Muscle of leg (tissue), 11 donors: ENCODE data around the gene PCYOX1L. TPM values are rescaled to one million over a fixed set of nuclear protein-coding genes. Genes with fewer than 3 reads are reported as not detected.

Experiments
- DNase-seq: peaks from one replicate; pipeline ENCODE4 v3.0.0; 2013
- H3K27ac ChIP-seq: one replicate; pipeline ENCODE4 v1.5.1; 2013; ENCODE audit warnings: mild to moderate bottlenecking, low read length, control low read depth
- H3K27me3 ChIP-seq: one replicate; pipeline ENCODE4 v1.6.1; 2013; ENCODE audit warnings: low read length; ENCODE audit not compliant: control insufficient read depth, insufficient read depth
- H3K36me3 ChIP-seq: one replicate; pipeline ENCODE4 v1.6.1; 2013; ENCODE audit warnings: low read length; ENCODE audit not compliant: control insufficient read depth, insufficient read depth
- H3K4me1 ChIP-seq: one replicate; pipeline ENCODE4 v1.6.1; 2013; ENCODE audit warnings: low read length; ENCODE audit not compliant: control insufficient read depth, insufficient read depth
- H3K4me3 ChIP-seq: one replicate; pipeline ENCODE4 v1.5.1; 2013; ENCODE audit warnings: low read length, control low read depth
- H3K9me3 ChIP-seq: replicated peaks from 2 replicates; pipeline ENCODE4 v1.6.1; 2013; ENCODE audit warnings: low read depth, low read length; ENCODE audit not compliant: control insufficient read depth
- WGBS: methylation state at CpG from one replicate; pipeline ENCODE4 v1.1.5; 2013; ENCODE audit warnings: missing lambda C conversion rate; ENCODE audit not compliant: insufficient coverage; 5-methylcytosine and 5-hydroxymethylcytosine counted together
- polyA plus RNA-seq, 8 donors: library from polyadenylated mRNA; unstranded; fragments of 120-200 nt; gene quantifications; one replicate each; pipeline versions ENCODE4 v1.2.1 to v1.2.3, GENCODE V29; 2013; ENCODE audit warnings: inconsistent platforms in 1 of 8, low replicate concordance in 1 of 8; ENCODE audit not compliant: insufficient read length in 8 of 8, insufficient read depth in 1 of 8
- total RNA-seq: library from RNA; stranded (reverse); fragments of 120-200 nt; gene quantifications from one replicate; pipeline ENCODE4 v1.2.4, GENCODE V29; 2013

Gene PCYOX1L
- total and polyA plus RNA-seq, 9 donors, result 6.3 to 11.6 (median 9.2) TPM

- no peak overlapping the region for H3K4me3 ChIP-seq
- no peak for DNase-seq
- H3K4me1 ChIP-seq, result peaks cover 13% of the 10 kb centered on the region
- peaks cover 46% of the 10 kb centered on the region for H3K36me3 ChIP-seq
- 100% methylated on average over 2 of the region's 4 CpGs for WGBS
- no peak overlapping the region for H3K27ac ChIP-seq
- no peaks in the 10 kb centered on the region for H3K9me3 ChIP-seq
- H3K27me3 ChIP-seq, result no peaks in the 10 kb centered on the region
Measured at GRCh38 chr5:149349382-149349781, 8.5 kb upstream of the PCYOX1L start.

- H3K9me3 ChIP-seq, result no peaks in the 10 kb centered on the region
- no peak overlapping the region for H3K4me3 ChIP-seq
- no peak overlapping the region for H3K27ac ChIP-seq
- no peak for DNase-seq
- WGBS, result no CpG with 5 or more reads among the region's 4 CpGs
- peaks cover 57% of the 10 kb centered on the region for H3K36me3 ChIP-seq
- no peaks in the 10 kb centered on the region for H3K4me1 ChIP-seq
- H3K27me3 ChIP-seq, result no peaks in the 10 kb centered on the region
Measured at GRCh38 chr5:149352169-149352568, 5.7 kb upstream of the PCYOX1L start.

- Histone ChIP-seq H3K27ac (no peak overlapping the region), H3K4me1 (peaks cover 10% of the 10 kb centered on the region), H3K27me3 (no peaks in the 10 kb centered on the region), H3K9me3 (no peaks in the 10 kb centered on the region), H3K4me3 (no peak overlapping the region), H3K36me3 (peaks cover 44% of the 10 kb centered on the region)
- WGBS, result no CpG with 5 or more reads among the region's 2 CpGs
- DNase-seq, result no peak
Measured at GRCh38 chr5:149353911-149354310, 3.9 kb upstream of the PCYOX1L start.

GRCh38 chr5:149355688-149356087 lies 2.2 kb upstream of the PCYOX1L start:
- Histone ChIP-seq H3K27ac (no peak overlapping the region), H3K36me3 (peaks cover 28% of the 10 kb centered on the region), H3K9me3 (no peaks in the 10 kb centered on the region), H3K4me1 (peaks cover 14% of the 10 kb centered on the region), H3K4me3 (no peak overlapping the region), H3K27me3 (no peaks in the 10 kb centered on the region)
- no peak for DNase-seq
- WGBS, result no CpG with 5 or more reads among the region's 1 CpG

- Histone ChIP-seq H3K9me3 (no peaks in the 10 kb centered on the region), H3K4me3 (no peak overlapping the region), H3K36me3 (peaks cover 23% of the 10 kb centered on the region), H3K27me3 (no peaks in the 10 kb centered on the region), H3K27ac (no peak overlapping the region), H3K4me1 (peaks cover 14% of the 10 kb centered on the region)
- WGBS, result 96% methylated on average over 7 of the region's 8 CpGs
- DNase-seq, result no peak
Measured at GRCh38 chr5:149356391-149356790, 1.5 kb upstream of the PCYOX1L start.

GRCh38 chr5:149358294-149358651 lies 427 bp downstream of the PCYOX1L start:
- no peak for DNase-seq

GRCh38 chr5:149358868-149359495 lies 1.1 kb downstream of the PCYOX1L start:
- DNase-seq, result no peak
- WGBS, result 51% methylated on average over 4 of the region's 8 CpGs
- Histone ChIP-seq H3K4me1 (peaks cover 14% of the 10 kb centered on the region), H3K27me3 (no peaks in the 10 kb centered on the region), H3K9me3 (no peaks in the 10 kb centered on the region), H3K4me3 (no peak overlapping the region), H3K36me3 (peaks cover 12% of the 10 kb centered on the region), H3K27ac (no peak overlapping the region)

More at GRCh38 chr5:149358294-149358651, 427 bp downstream of the PCYOX1L start:
- peak overlapping the region; percentile 42 for H3K27ac ChIP-seq
- no peaks in the 10 kb centered on the region for H3K9me3 ChIP-seq
- H3K4me1 ChIP-seq, result peaks cover 14% of the 10 kb centered on the region
- H3K36me3 ChIP-seq, result peaks cover 16% of the 10 kb centered on the region
- WGBS, result 2% methylated on average over 17 of the region's 18 CpGs
- H3K27me3 ChIP-seq, result no peaks in the 10 kb centered on the region
- H3K4me3 ChIP-seq, result peak overlapping the region; percentile 72

GRCh38 chr5:149360272-149360671 lies 2.4 kb downstream of the PCYOX1L start:
- Histone ChIP-seq H3K9me3 (no peaks in the 10 kb centered on the region), H3K27ac (no peak overlapping the region), H3K4me1 (peaks cover 14% of the 10 kb centered on the region)

GRCh38 chr5:149362541-149362940 lies 4.7 kb downstream of the PCYOX1L start:
- no peak overlapping the region for H3K4me3 ChIP-seq
- H3K27ac ChIP-seq, result no peak overlapping the region
- peaks cover 14% of the 10 kb centered on the region for H3K4me1 ChIP-seq
- 80% methylated on average over 7 of the region's 12 CpGs for WGBS
- H3K36me3 ChIP-seq, result no peaks in the 10 kb centered on the region
- no peak for DNase-seq
- H3K27me3 ChIP-seq, result no peaks in the 10 kb centered on the region
- no peaks in the 10 kb centered on the region for H3K9me3 ChIP-seq

More at GRCh38 chr5:149360272-149360671, 2.4 kb downstream of the PCYOX1L start:
- Histone ChIP-seq H3K36me3 (peaks cover 5% of the 10 kb centered on the region), H3K4me3 (no peak overlapping the region), H3K27me3 (no peaks in the 10 kb centered on the region)
- no peak for DNase-seq
- no CpG with 5 or more reads among the region's 1 CpG for WGBS

- no peak overlapping the region for H3K4me3 ChIP-seq
- H3K9me3 ChIP-seq, result no peaks in the 10 kb centered on the region
- DNase-seq, result no peak
- no peaks in the 10 kb centered on the region for H3K27me3 ChIP-seq
- H3K4me1 ChIP-seq, result peaks cover 11% of the 10 kb centered on the region
- no peaks in the 10 kb centered on the region for H3K36me3 ChIP-seq
- no peak overlapping the region for H3K27ac ChIP-seq
Measured at GRCh38 chr5:149363358-149363757, 5.5 kb downstream of the PCYOX1L start.

GRCh38 chr5:149363936-149364335 lies 6.1 kb downstream of the PCYOX1L start:
- DNase-seq, result no peak
- H3K27ac ChIP-seq, result no peak overlapping the region
- no peaks in the 10 kb centered on the region for H3K9me3 ChIP-seq
- WGBS, result 94% methylated on average over 9 of the region's 9 CpGs
- H3K4me3 ChIP-seq, result no peak overlapping the region
- no peaks in the 10 kb centered on the region for H3K36me3 ChIP-seq
- H3K27me3 ChIP-seq, result no peaks in the 10 kb centered on the region
- peaks cover 9% of the 10 kb centered on the region for H3K4me1 ChIP-seq
